Neural cell (in vitro differentiated cells): Measurements from ENCODE around the gene YPEL2. TPM values are rescaled to one million over a fixed set of nuclear protein-coding genes. Genes with fewer than 3 reads are reported as not detected.

Experiments used
- H2AFZ ChIP-seq: fragments of 200-600, 300-800 bp; sonication (generic), shearing (Covaris generic); 2 replicates; pipeline ENCODE4 v1.6.0; 2014; ENCODE audit warnings: low read depth, mild to moderate bottlenecking, antibody characterized with exemption, low read length, moderate library complexity
- H3F3A ChIP-seq: fragments of 200-600 bp; shearing (Covaris generic); 2 replicates; pipeline ENCODE4 v1.6.1; 2016; ENCODE audit warnings: mild to moderate bottlenecking, moderate library complexity, mixed read lengths, antibody characterized with exemption, low read length; ENCODE audit not compliant: insufficient read depth, poor library complexity, severe bottlenecking
- H3K27ac ChIP-seq: fragments of 200-600, 300-800 bp; sonication (generic), shearing (Covaris generic); 2 replicates; pipeline ENCODE4 v1.5.1; 2014; ENCODE audit warnings: mild to moderate bottlenecking, low read length, moderate library complexity
- H3K27me3 ChIP-seq: fragments of 300-800, 200-600 bp; sonication (generic), shearing (Covaris generic); 2 replicates; pipeline ENCODE4 v1.6.0; 2014; ENCODE audit warnings: mild to moderate bottlenecking, low read depth, low read length, moderate library complexity; ENCODE audit not compliant: insufficient read depth
- H3K36me3 ChIP-seq: fragments of 300-800, 200-600 bp; sonication (generic), shearing (Covaris generic); 2 replicates; pipeline ENCODE4 v1.5.1; 2014; ENCODE audit warnings: mild to moderate bottlenecking, antibody characterized with exemption, low read length, moderate library complexity; ENCODE audit not compliant: insufficient read depth
- H3K4me2 ChIP-seq: fragments of 300-800, 200-600 bp; sonication (generic), shearing (Covaris generic); 2 replicates; pipeline ENCODE4 v1.6.0; 2014; ENCODE audit warnings: mild to moderate bottlenecking, low read length
- H3K4me3 ChIP-seq: fragments of 300-800, 200-600 bp; sonication (generic), shearing (Covaris generic); 2 replicates; pipeline ENCODE4 v1.5.1; 2014; ENCODE audit warnings: mild to moderate bottlenecking, low read length, moderate library complexity
- H3K79me2 ChIP-seq: fragments of 200-600 bp; shearing (Covaris generic); replicated peaks from 2 replicates; pipeline ENCODE4 v1.6.0; 2014; ENCODE audit warnings: mild to moderate bottlenecking, low read length, moderate library complexity; ENCODE audit not compliant: insufficient read depth
- H3K9ac ChIP-seq: fragments of 300-800, 200-600 bp; sonication (generic), shearing (Covaris generic); 2 replicates; pipeline ENCODE4 v1.6.1; 2016; ENCODE audit warnings: mild to moderate bottlenecking, low read length, mixed read lengths
- H3K9me2 ChIP-seq: fragments of 200-600 bp; shearing (Covaris generic); 2 replicates; pipeline ENCODE4 v1.6.1; 2016; ENCODE audit warnings: mild to moderate bottlenecking, low read length, mixed read lengths; ENCODE audit not compliant: insufficient read depth
- H3K9me3 ChIP-seq: fragments of 200-600, 300-800 bp; sonication (generic), shearing (Covaris generic); 2 replicates; pipeline ENCODE4 v1.6.1; 2016; ENCODE audit warnings: mild to moderate bottlenecking, mixed run types, low read length, moderate library complexity, mixed read lengths
- H4K20me1 ChIP-seq: fragments of 200-600 bp; shearing (Covaris generic); 2 replicates; pipeline ENCODE4 v1.6.1; 2016; ENCODE audit warnings: mild to moderate bottlenecking, mixed run types; ENCODE audit not compliant: insufficient read depth
- EP300 ChIP-seq: fragments of 450-650 bp; conservative IDR thresholded peaks from 2 replicates; pipeline ENCODE4 v1.6.1; 2014; ENCODE audit warnings: antibody characterized with exemption, mild to moderate bottlenecking, moderate library complexity; ENCODE audit not compliant: poor library complexity, severe bottlenecking
- EZH2 ChIP-seq: fragments of 200-600, 300-800 bp; shearing (Covaris generic), sonication (generic); IDR thresholded peaks from 2 replicates; pipeline ENCODE4 v1.6.1; 2014; ENCODE audit warnings: antibody characterized with exemption, low read length, borderline replicate concordance, mild to moderate bottlenecking; ENCODE audit not compliant: insufficient read depth, poor library complexity, severe bottlenecking
- MXI1 ChIP-seq: fragments of 450-650 bp; conservative IDR thresholded peaks from 2 replicates; pipeline ENCODE4 v1.6.1; 2014; ENCODE audit warnings: antibody characterized with exemption, mild to moderate bottlenecking; ENCODE audit not compliant: poor library complexity, severe bottlenecking
- POLR2AphosphoS5 ChIP-seq: IDR thresholded peaks from 2 replicates; pipeline ENCODE4 v1.6.1; 2012
- RAD21 ChIP-seq: fragments of 450-650 bp; conservative IDR thresholded peaks from 2 replicates; pipeline ENCODE4 v1.6.1; 2014; ENCODE audit warnings: antibody characterized with exemption, mild to moderate bottlenecking, moderate library complexity
- SMC3 ChIP-seq: fragments of 450-650 bp; conservative IDR thresholded peaks from 2 replicates; pipeline ENCODE4 v1.6.1; 2014; ENCODE audit warnings: antibody characterized with exemption, mild to moderate bottlenecking, moderate library complexity; ENCODE audit not compliant: poor library complexity
- TAF1 ChIP-seq: IDR thresholded peaks from 2 replicates; pipeline ENCODE4 v1.6.1; 2012; ENCODE audit warnings: low read depth
- polyA plus RNA-seq: library from polyadenylated mRNA; depleted of rRNA; stranded (reverse); fragments of >200 nt; gene quantifications from 2 replicates; pipeline ENCODE4 v1.2.3, GENCODE V29; 2014
- TF ChIP-seq, protein P1 (sequence below): IDR thresholded peaks from 2 replicates; pipeline ENCODE4 v1.6.1; 2012; ENCODE audit warnings: borderline replicate concordance
- TF ChIP-seq, protein P2 (sequence below): fragments of 450-650 bp; IDR thresholded peaks from 2 replicates; pipeline ENCODE4 v1.5.1; 2014; ENCODE audit warnings: antibody characterized with exemption, mild to moderate bottlenecking, moderate library complexity; ENCODE audit not compliant: poor library complexity, severe bottlenecking

YPEL2 gene
- polyA plus RNA-seq, 1 donor from 2014 or later, result 17.0 TPM

- Histone ChIP-seq H3K9me3 (no peaks in the 10 kb centered on the region), H3K4me2 (no peak overlapping the region), H3K79me2 (no peaks in the 10 kb centered on the region), H3F3A (no peaks in the 10 kb centered on the region), H3K36me3 (no peaks in the 10 kb centered on the region), H3K27me3 (no peaks in the 10 kb centered on the region), H3K4me3 (no peak overlapping the region), H4K20me1 (no peaks in the 10 kb centered on the region), H3K9ac (no peak overlapping the region), H2AFZ (no peak overlapping the region), H3K27ac (no peak overlapping the region), H3K9me2 (no peaks in the 10 kb centered on the region)
- no peak for TF ChIP-seq SMC3
- TF ChIP-seq, protein P1, sequence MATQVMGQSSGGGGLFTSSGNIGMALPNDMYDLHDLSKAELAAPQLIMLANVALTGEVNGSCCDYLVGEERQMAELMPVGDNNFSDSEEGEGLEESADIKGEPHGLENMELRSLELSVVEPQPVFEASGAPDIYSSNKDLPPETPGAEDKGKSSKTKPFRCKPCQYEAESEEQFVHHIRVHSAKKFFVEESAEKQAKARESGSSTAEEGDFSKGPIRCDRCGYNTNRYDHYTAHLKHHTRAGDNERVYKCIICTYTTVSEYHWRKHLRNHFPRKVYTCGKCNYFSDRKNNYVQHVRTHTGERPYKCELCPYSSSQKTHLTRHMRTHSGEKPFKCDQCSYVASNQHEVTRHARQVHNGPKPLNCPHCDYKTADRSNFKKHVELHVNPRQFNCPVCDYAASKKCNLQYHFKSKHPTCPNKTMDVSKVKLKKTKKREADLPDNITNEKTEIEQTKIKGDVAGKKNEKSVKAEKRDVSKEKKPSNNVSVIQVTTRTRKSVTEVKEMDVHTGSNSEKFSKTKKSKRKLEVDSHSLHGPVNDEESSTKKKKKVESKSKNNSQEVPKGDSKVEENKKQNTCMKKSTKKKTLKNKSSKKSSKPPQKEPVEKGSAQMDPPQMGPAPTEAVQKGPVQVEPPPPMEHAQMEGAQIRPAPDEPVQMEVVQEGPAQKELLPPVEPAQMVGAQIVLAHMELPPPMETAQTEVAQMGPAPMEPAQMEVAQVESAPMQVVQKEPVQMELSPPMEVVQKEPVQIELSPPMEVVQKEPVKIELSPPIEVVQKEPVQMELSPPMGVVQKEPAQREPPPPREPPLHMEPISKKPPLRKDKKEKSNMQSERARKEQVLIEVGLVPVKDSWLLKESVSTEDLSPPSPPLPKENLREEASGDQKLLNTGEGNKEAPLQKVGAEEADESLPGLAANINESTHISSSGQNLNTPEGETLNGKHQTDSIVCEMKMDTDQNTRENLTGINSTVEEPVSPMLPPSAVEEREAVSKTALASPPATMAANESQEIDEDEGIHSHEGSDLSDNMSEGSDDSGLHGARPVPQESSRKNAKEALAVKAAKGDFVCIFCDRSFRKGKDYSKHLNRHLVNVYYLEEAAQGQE, result no peak
- no peak for TF ChIP-seq EP300
- no peak for TF ChIP-seq RAD21
- TF ChIP-seq POLR2AphosphoS5, result no peak
- no peak for TF ChIP-seq TAF1
- TF ChIP-seq, protein P2, sequence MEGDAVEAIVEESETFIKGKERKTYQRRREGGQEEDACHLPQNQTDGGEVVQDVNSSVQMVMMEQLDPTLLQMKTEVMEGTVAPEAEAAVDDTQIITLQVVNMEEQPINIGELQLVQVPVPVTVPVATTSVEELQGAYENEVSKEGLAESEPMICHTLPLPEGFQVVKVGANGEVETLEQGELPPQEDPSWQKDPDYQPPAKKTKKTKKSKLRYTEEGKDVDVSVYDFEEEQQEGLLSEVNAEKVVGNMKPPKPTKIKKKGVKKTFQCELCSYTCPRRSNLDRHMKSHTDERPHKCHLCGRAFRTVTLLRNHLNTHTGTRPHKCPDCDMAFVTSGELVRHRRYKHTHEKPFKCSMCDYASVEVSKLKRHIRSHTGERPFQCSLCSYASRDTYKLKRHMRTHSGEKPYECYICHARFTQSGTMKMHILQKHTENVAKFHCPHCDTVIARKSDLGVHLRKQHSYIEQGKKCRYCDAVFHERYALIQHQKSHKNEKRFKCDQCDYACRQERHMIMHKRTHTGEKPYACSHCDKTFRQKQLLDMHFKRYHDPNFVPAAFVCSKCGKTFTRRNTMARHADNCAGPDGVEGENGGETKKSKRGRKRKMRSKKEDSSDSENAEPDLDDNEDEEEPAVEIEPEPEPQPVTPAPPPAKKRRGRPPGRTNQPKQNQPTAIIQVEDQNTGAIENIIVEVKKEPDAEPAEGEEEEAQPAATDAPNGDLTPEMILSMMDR, result no peak
- TF ChIP-seq EZH2, result no peak
- no peak for TF ChIP-seq MXI1
Measured at GRCh38 chr17:59369031-59369975, 37.8 kb downstream of the YPEL2 start.

GRCh38 chr17:59370593-59371299 is 39.3 kb downstream of the YPEL2 start:
- H3K9me3 ChIP-seq, result no peaks in the 10 kb centered on the region
- no peak overlapping the region for H3K4me3 ChIP-seq
- no peak overlapping the region for H3K27ac ChIP-seq
- no peak overlapping the region for H3K9ac ChIP-seq
- no peaks in the 10 kb centered on the region for H3K79me2 ChIP-seq
- TF ChIP-seq EP300 (no peak), RAD21 (no peak), SMC3 (no peak), POLR2AphosphoS5 (no peak), TAF1 (no peak), EZH2 (no peak), MXI1 (no peak)
- TF ChIP-seq, protein P2, result no peak
- TF ChIP-seq, protein P1, result no peak
- no peak overlapping the region for H2AFZ ChIP-seq
- H3K9me2 ChIP-seq, result no peaks in the 10 kb centered on the region
- H4K20me1 ChIP-seq, result no peaks in the 10 kb centered on the region
- H3F3A ChIP-seq, result no peaks in the 10 kb centered on the region
- no peaks in the 10 kb centered on the region for H3K36me3 ChIP-seq
- H3K27me3 ChIP-seq, result no peaks in the 10 kb centered on the region
- H3K4me2 ChIP-seq, result no peak overlapping the region
